ENCODE measurements around the gene CPEB3. TPM values are rescaled to one million over a fixed set of nuclear protein-coding genes. Genes with fewer than 3 reads are reported as not detected.

The CPEB3 gene
- total RNA-seq, 1 donor from 2014 or later: 2.2 TPM

DNA sequence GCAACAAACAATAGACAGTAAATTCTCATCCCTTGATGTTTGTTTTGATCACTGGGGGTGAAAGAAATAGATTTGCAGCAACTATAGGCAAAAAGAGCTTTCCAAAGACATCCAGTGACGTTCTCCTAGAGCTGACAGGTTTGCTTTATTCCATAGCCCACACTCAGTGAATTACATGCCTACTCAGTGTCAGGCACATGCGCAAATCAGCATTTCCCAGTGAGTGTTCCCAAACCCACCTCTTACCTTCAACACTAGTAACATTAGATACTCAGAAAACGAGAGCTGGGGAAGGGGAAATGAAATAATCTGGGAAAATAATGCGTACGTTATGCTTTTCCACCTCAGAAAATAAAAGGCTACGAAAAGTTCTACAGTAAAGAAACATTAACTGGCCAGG is 144.1 kb downstream of the CPEB3 start:
- no peak for TF ChIP-seq EZH2 (IDR thresholded peaks at IDR 0.05)
- TF ChIP-seq, protein P1, sequence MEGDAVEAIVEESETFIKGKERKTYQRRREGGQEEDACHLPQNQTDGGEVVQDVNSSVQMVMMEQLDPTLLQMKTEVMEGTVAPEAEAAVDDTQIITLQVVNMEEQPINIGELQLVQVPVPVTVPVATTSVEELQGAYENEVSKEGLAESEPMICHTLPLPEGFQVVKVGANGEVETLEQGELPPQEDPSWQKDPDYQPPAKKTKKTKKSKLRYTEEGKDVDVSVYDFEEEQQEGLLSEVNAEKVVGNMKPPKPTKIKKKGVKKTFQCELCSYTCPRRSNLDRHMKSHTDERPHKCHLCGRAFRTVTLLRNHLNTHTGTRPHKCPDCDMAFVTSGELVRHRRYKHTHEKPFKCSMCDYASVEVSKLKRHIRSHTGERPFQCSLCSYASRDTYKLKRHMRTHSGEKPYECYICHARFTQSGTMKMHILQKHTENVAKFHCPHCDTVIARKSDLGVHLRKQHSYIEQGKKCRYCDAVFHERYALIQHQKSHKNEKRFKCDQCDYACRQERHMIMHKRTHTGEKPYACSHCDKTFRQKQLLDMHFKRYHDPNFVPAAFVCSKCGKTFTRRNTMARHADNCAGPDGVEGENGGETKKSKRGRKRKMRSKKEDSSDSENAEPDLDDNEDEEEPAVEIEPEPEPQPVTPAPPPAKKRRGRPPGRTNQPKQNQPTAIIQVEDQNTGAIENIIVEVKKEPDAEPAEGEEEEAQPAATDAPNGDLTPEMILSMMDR (IDR thresholded peaks at IDR 0.05): no peak
- no peak for TF ChIP-seq EZH2phosphoT487 (IDR thresholded peaks at IDR 0.05)
- Histone ChIP-seq H3K4me2 (no peak overlapping the region), H2AFZ (replicated peaks) (no peak overlapping the region), H3K4me3 (no peak overlapping the region), H3K27ac (no peak overlapping the region), H3K4me1 (no peaks in the 10 kb centered on the region), H3K36me3 (no peaks in the 10 kb centered on the region), H3K79me2 (ENCODE audit: low read depth) (no peaks in the 10 kb centered on the region), H3K27me3 (no peaks in the 10 kb centered on the region), H3K9me3 (ENCODE audit: low read depth) (no peaks in the 10 kb centered on the region), H3K9ac (no peak overlapping the region), H3F3A (ENCODE audit: low read depth) (no peaks in the 10 kb centered on the region), H4K20me1 (ENCODE audit: low read depth) (no peaks in the 10 kb centered on the region)
- no peak overlapping the region for H3K4me3 Mint-ChIP-seq
- no peaks in the 10 kb centered on the region for H3K27me3 Mint-ChIP-seq (ENCODE audit: insufficient read depth, low read depth)
- H3K27ac Mint-ChIP-seq: no peak overlapping the region
- H3K9me3 Mint-ChIP-seq: no peaks in the 10 kb centered on the region
- no peaks in the 10 kb centered on the region for H3K36me3 Mint-ChIP-seq
- DNase-seq (ENCODE audit: low spot score): no peak
- H3K4me1 Mint-ChIP-seq: no peaks in the 10 kb centered on the region

DNA sequence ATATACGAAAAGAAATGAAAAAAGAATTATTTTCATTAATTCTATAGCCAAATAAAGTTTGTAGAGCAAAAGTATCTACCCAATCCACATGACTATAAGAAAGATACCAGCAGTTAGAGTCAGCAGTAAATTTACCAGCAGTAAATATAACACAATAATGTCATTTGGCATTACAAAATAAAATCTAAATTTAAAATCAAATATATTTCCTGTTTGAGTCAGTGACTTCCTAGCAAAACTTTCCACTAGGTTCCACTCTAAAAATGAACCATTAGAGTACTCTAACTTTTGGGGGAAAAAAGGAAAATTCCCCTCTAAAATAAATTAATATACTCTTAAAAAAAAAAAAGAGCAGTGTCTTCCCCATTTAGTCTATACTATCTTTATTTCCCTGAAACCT is 144.8 kb downstream of the CPEB3 start:
- no peak overlapping the region for H2AFZ ChIP-seq (replicated peaks)
- H3K27me3 ChIP-seq: no peaks in the 10 kb centered on the region
- no peak overlapping the region for H3K9ac ChIP-seq
- H4K20me1 ChIP-seq (ENCODE audit: low read depth): no peaks in the 10 kb centered on the region
- no peaks in the 10 kb centered on the region for H3F3A ChIP-seq (ENCODE audit: low read depth)
- no peaks in the 10 kb centered on the region for H3K79me2 ChIP-seq (ENCODE audit: low read depth)
- Mint-ChIP-seq H3K4me1 (no peaks in the 10 kb centered on the region), H3K36me3 (no peaks in the 10 kb centered on the region), H3K27ac (no peak overlapping the region), H3K9me3 (no peaks in the 10 kb centered on the region), H3K27me3 (ENCODE audit: insufficient read depth, low read depth) (no peaks in the 10 kb centered on the region), H3K4me3 (no peak overlapping the region)
- H3K9me3 ChIP-seq (ENCODE audit: low read depth): no peaks in the 10 kb centered on the region
- TF ChIP-seq, protein P1 (IDR thresholded peaks at IDR 0.05): no peak
- TF ChIP-seq EZH2phosphoT487 (IDR thresholded peaks at IDR 0.05) (no peak), EZH2 (IDR thresholded peaks at IDR 0.05) (no peak)
- H3K36me3 ChIP-seq: no peaks in the 10 kb centered on the region
- no peaks in the 10 kb centered on the region for H3K4me1 ChIP-seq
- no peak overlapping the region for H3K4me3 ChIP-seq
- no peak overlapping the region for H3K27ac ChIP-seq
- no peak overlapping the region for H3K4me2 ChIP-seq
- no peak for DNase-seq (ENCODE audit: low spot score)

DNA sequence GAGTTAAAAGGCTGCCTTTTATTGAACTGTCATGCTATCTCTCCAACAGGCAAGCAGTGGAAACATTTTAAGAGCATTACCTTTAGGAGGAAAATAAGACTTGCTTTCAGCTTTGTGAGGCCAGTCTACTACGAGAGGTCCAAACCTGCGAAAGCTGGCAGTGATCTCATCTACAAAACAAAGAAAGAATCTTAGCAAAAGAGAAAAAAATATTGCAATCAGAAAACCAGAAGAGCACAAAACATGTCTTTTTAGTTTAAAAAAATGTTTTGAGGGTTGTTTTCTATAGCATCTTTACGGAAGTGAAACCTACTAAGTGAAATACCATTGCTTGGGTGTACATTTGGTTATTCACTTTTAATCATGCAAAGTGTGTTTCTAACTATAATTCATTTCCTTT is 147.9 kb downstream of the CPEB3 start:
- no peak overlapping the region for H3K4me3 ChIP-seq
- no peak overlapping the region for H3K4me2 ChIP-seq
- no peaks in the 10 kb centered on the region for H3K79me2 ChIP-seq (ENCODE audit: low read depth)
- H3K9ac ChIP-seq: no peak overlapping the region
- no peak overlapping the region for H3K27ac ChIP-seq
- H3K27me3 ChIP-seq: no peaks in the 10 kb centered on the region
- peaks cover 3% of the 10 kb centered on the region for H3K9me3 Mint-ChIP-seq
- H3K9me3 ChIP-seq (ENCODE audit: low read depth): no peaks in the 10 kb centered on the region
- H3K36me3 ChIP-seq: no peaks in the 10 kb centered on the region
- no peak overlapping the region for H2AFZ ChIP-seq (replicated peaks)
- H3F3A ChIP-seq (ENCODE audit: low read depth): no peaks in the 10 kb centered on the region
- no peaks in the 10 kb centered on the region for H3K4me1 ChIP-seq
- H3K27me3 Mint-ChIP-seq (ENCODE audit: insufficient read depth, low read depth): no peaks in the 10 kb centered on the region
- no peak for TF ChIP-seq EZH2 (IDR thresholded peaks at IDR 0.05)
- TF ChIP-seq EZH2phosphoT487 (IDR thresholded peaks at IDR 0.05): no peak
- TF ChIP-seq, protein P1 (IDR thresholded peaks at IDR 0.05): no peak
- no peak overlapping the region for H3K4me3 Mint-ChIP-seq
- DNase-seq (ENCODE audit: low spot score): no peak
- H3K4me1 Mint-ChIP-seq: no peaks in the 10 kb centered on the region
- H4K20me1 ChIP-seq (ENCODE audit: low read depth): no peaks in the 10 kb centered on the region
- H3K36me3 Mint-ChIP-seq: peaks cover 2% of the 10 kb centered on the region
- no peak overlapping the region for H3K27ac Mint-ChIP-seq

Measured in neural progenitor cell (in vitro differentiated cells).